ENCODE measurements around the gene CABCOCO1. TPM values are rescaled to one million over a fixed set of nuclear protein-coding genes. Genes with fewer than 3 reads are reported as not detected.

Gene CABCOCO1
- total RNA-seq, 1 donor: 6.2 TPM

- no peak for TF ChIP-seq CTCF (IDR thresholded peaks at IDR 0.05; ENCODE audit: insufficient read depth, low read length)
- DNase-seq (ENCODE audit: low read depth): no peak
- no peak overlapping the region for H3K4me3 ChIP-seq (ENCODE audit: low read depth, low read length)
These were observed 21.9 kb upstream of the CABCOCO1 start for GRCh38 chr10:61640856-61641255.

GRCh38 chr10:61642150-61642571 lies 20.6 kb upstream of the CABCOCO1 start:
- H3K4me3 ChIP-seq (ENCODE audit: low read depth, low read length): no peak overlapping the region
- DNase-seq (ENCODE audit: low read depth): peak; percentile 46
- TF ChIP-seq CTCF (IDR thresholded peaks at IDR 0.05; ENCODE audit: insufficient read depth, low read length): no peak

- H3K4me3 ChIP-seq (ENCODE audit: low read depth, low read length): no peak overlapping the region
- TF ChIP-seq CTCF (IDR thresholded peaks at IDR 0.05; ENCODE audit: insufficient read depth, low read length): no peak
- peak; percentile 96 for DNase-seq (ENCODE audit: low read depth)
These were observed 20.1 kb upstream of the CABCOCO1 start for GRCh38 chr10:61642676-61643075.

GRCh38 chr10:61643316-61643751 lies 19.4 kb upstream of the CABCOCO1 start:
- H3K4me3 ChIP-seq (ENCODE audit: low read depth, low read length): no peak overlapping the region
- DNase-seq (ENCODE audit: low read depth): peak; percentile 77
- no peak for TF ChIP-seq CTCF (IDR thresholded peaks at IDR 0.05; ENCODE audit: insufficient read depth, low read length)

GRCh38 chr10:61653699-61654098 lies 9.0 kb upstream of the CABCOCO1 start:
- TF ChIP-seq CTCF (IDR thresholded peaks at IDR 0.05; ENCODE audit: insufficient read depth, low read length): no peak

GRCh38 chr10:61655335-61655851 lies 7.3 kb upstream of the CABCOCO1 start:
- DNase-seq (ENCODE audit: low read depth): peak; percentile 53
- no peak for TF ChIP-seq CTCF (IDR thresholded peaks at IDR 0.05; ENCODE audit: insufficient read depth, low read length)
- H3K4me3 ChIP-seq (ENCODE audit: low read depth, low read length): no peak overlapping the region

More at GRCh38 chr10:61653699-61654098, 9.0 kb upstream of the CABCOCO1 start:
- DNase-seq (ENCODE audit: low read depth): no peak
- no peak overlapping the region for H3K4me3 ChIP-seq (ENCODE audit: low read depth, low read length)

GRCh38 chr10:61663466-61663865 lies 737 bp downstream of the CABCOCO1 start:
- H3K4me3 ChIP-seq (ENCODE audit: low read depth, low read length): peak overlapping the region; percentile 68
- TF ChIP-seq CTCF (IDR thresholded peaks at IDR 0.05; ENCODE audit: insufficient read depth, low read length): no peak
- no peak for DNase-seq (ENCODE audit: low read depth)
